RWPE2 (cell line): ENCODE results near the gene MCRIP1.

ENCODE experiments used
- ATAC-seq: fragments of 200-7000 bp; cut with Tn5 transposase; 3 replicates; pipeline ENCODE4 v1.9.1; 2021; ENCODE audit warnings: low read depth
- DNase-seq: peaks from one replicate; pipeline ENCODE4 v3.0.0-alpha.2; 2020; ENCODE audit warnings: low spot score
- H3K27ac ChIP-seq: fragments of 450-650 bp; 2 replicates; pipeline ENCODE4 v1.5.1; 2017; ENCODE audit warnings: mild to moderate bottlenecking; ENCODE audit not compliant: poor library complexity, severe bottlenecking
- H3K27me3 ChIP-seq: fragments of 250-450 bp; sonication (Bioruptor Pico); 2 replicates; pipeline ENCODE4 v1.5.1; 2021; ENCODE audit warnings: mild to moderate bottlenecking, moderate library complexity; ENCODE audit not compliant: insufficient read depth, poor library complexity, severe bottlenecking
- H3K36me3 ChIP-seq: fragments of 250-450 bp; sonication (Bioruptor Pico); 2 replicates; pipeline ENCODE4 v1.5.1; 2020; ENCODE audit warnings: low read depth, mild to moderate bottlenecking, moderate library complexity
- H3K4me1 ChIP-seq: fragments of 250-450 bp; sonication (Bioruptor Pico); 2 replicates; pipeline ENCODE4 v1.5.1; 2021; ENCODE audit warnings: mild to moderate bottlenecking, moderate library complexity; ENCODE audit not compliant: insufficient read depth, poor library complexity, severe bottlenecking
- H3K4me3 ChIP-seq: fragments of 250-450 bp; sonication (Bioruptor Pico); 2 replicates; pipeline ENCODE4 v1.5.1; 2021; ENCODE audit warnings: mild to moderate bottlenecking, moderate library complexity; ENCODE audit not compliant: severe bottlenecking
- H3K9me3 ChIP-seq: fragments of 250-450 bp; sonication (Bioruptor Pico); 2 replicates; pipeline ENCODE4 v1.5.1; 2021; ENCODE audit warnings: mild to moderate bottlenecking, moderate library complexity; ENCODE audit not compliant: severe bottlenecking
- CTCF ChIP-seq: fragments of 450-650 bp; IDR thresholded peaks from one replicate; pipeline ENCODE4 v1.5.1; 2017; ENCODE audit warnings: mild to moderate bottlenecking, moderate library complexity; ENCODE audit not compliant: poor library complexity, severe bottlenecking

MCRIP1 gene

GRCh38 chr17:81821603-81822311 is 11.3 kb downstream of the MCRIP1 start:
- Histone ChIP-seq H3K36me3 (no peaks in the 10 kb centered on the region), H3K27me3 (no peaks in the 10 kb centered on the region), H3K4me3 (no peak overlapping the region), H3K4me1 (no peaks in the 10 kb centered on the region), H3K27ac (no peak overlapping the region), H3K9me3 (no peaks in the 10 kb centered on the region)
- DNase-seq, result no peak
- peak; percentile 58 for ATAC-seq
- peak; percentile 22 for TF ChIP-seq CTCF

- H3K4me3 ChIP-seq, result no peak overlapping the region
- ATAC-seq, result 0 out of 3 replicates have a peak, but pooled peaks have one; percentile 13
- no peaks in the 10 kb centered on the region for H3K4me1 ChIP-seq
Measured at GRCh38 chr17:81821147-81821546, 11.9 kb downstream of the MCRIP1 start.

GRCh38 chr17:81819708-81820107 is 13.4 kb downstream of the MCRIP1 start:
- no peaks in the 10 kb centered on the region for H3K36me3 ChIP-seq
- no peak for DNase-seq
- ATAC-seq, result no peak
- H3K4me3 ChIP-seq, result no peak overlapping the region
- H3K27me3 ChIP-seq, result no peaks in the 10 kb centered on the region
- no peaks in the 10 kb centered on the region for H3K9me3 ChIP-seq
- H3K4me1 ChIP-seq, result no peaks in the 10 kb centered on the region
- no peak for TF ChIP-seq CTCF
- no peak overlapping the region for H3K27ac ChIP-seq

More at GRCh38 chr17:81821147-81821546, 11.9 kb downstream of the MCRIP1 start:
- no peaks in the 10 kb centered on the region for H3K27me3 ChIP-seq
- TF ChIP-seq CTCF, result no peak
- H3K36me3 ChIP-seq, result no peaks in the 10 kb centered on the region
- DNase-seq, result no peak
- H3K9me3 ChIP-seq, result no peaks in the 10 kb centered on the region
- no peak overlapping the region for H3K27ac ChIP-seq

GRCh38 chr17:81817758-81818147 is 15.3 kb downstream of the MCRIP1 start:
- no peaks in the 10 kb centered on the region for H3K27me3 ChIP-seq
- no peaks in the 10 kb centered on the region for H3K9me3 ChIP-seq
- DNase-seq (no peak), ATAC-seq (no peak)
- no peak for TF ChIP-seq CTCF
- H3K27ac ChIP-seq, result no peak overlapping the region
- H3K4me3 ChIP-seq, result no peak overlapping the region
- H3K4me1 ChIP-seq, result no peaks in the 10 kb centered on the region
- no peaks in the 10 kb centered on the region for H3K36me3 ChIP-seq

GRCh38 chr17:81815646-81815986 is 17.5 kb downstream of the MCRIP1 start:
- Histone ChIP-seq H3K27ac (no peak overlapping the region), H3K4me3 (no peak overlapping the region), H3K36me3 (no peaks in the 10 kb centered on the region), H3K4me1 (no peaks in the 10 kb centered on the region), H3K27me3 (no peaks in the 10 kb centered on the region), H3K9me3 (no peaks in the 10 kb centered on the region)
- no peak for TF ChIP-seq CTCF
- DNase-seq (no peak), ATAC-seq (peak; percentile 9; the same call in 1 of the 3 replicates)
